ENCODE results near the gene ZNF808. TPM values are rescaled to one million over a fixed set of nuclear protein-coding genes. Genes with fewer than 3 reads are reported as not detected.
A peak's percentile ranks its signal among the peaks of the same experiment; 100 is the strongest.
"Not testable (repeated sequence)": the region's sequence is repeated elsewhere in the genome, so short reads cannot be mapped to it uniquely, and the experiment has no call there.

Gene ZNF808
- total RNA-seq, 6 experiments from 2014 or later: 3.3 to 12.3 (median 5.8) TPM

DNA sequence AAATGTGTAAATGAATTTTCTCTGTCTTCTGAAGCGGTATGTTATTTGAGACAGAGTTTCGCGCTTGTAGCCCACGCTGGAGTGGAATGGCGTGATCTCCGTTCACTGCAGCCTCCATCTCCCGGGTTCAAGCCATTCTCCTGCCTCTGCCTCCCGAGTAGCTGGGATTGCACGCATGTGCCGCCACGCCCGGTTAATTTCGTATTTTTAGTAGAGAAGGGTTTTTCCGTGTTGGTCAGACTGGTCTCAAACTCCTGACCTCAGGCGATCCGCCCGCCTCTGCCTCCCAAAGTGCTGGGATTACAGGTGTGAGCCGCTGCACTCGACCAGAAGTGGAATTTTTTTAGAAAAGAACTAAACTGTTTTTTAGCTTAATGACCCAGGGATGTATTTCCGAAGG is 3.4 kb upstream of the ZNF808 start:
- TF ChIP-seq CTCF (IDR thresholded peaks at IDR 0.05): no peak
- no peak overlapping the region for H3K27ac ChIP-seq
- H3K36me3 ChIP-seq: no peaks in the 10 kb centered on the region
- no peaks in the 10 kb centered on the region for H3K27me3 ChIP-seq
- ATAC-seq (no peak), DNase-seq (no peak)
- no peaks in the 10 kb centered on the region for H3K4me1 ChIP-seq
- H3K9me3 ChIP-seq: no peaks in the 10 kb centered on the region
- WGBS (ENCODE audit: insufficient coverage, low coverage, low lambda C conversion rate, missing lambda C conversion rate): 85% methylated on average over 20 of the region's 20 CpGs
- H3K4me3 ChIP-seq: no peak overlapping the region
- intact Hi-C loops (cut with DNase I): no loop called here

DNA sequence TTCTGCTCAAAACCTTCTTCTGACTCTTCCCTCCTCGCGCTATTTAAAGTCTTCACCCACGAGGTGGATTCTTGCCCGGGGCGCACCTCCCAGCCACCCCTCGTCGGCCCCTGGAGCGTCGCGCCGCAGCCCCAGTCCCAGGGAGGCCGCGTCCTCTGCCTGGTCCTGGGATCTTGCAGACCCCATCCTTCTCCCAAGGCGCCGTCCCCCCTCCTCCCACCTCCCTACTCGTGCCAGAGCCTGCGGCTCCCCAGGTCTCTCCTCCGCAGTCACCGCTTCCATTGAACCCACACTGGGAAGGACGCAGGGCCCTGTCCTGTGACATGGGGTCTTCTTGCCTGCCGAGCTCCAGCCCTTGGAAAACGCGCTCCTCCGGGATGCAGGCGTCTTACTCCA is 486 bp downstream of the ZNF808 start:
- peak; percentile 19 to 31 (median 24) for ATAC-seq
- H3K27ac ChIP-seq: peak overlapping the region; percentile 49 to 80 (median 63)
- H3K36me3 ChIP-seq: peaks cover 0 to 2% (median 0%) of the 10 kb centered on the region in 4 donors
- H3K4me3 ChIP-seq: peak overlapping the region; percentile 60 to 87 (median 74)
- intact Hi-C loops (cut with DNase I): no loop called here
- no peaks in the 10 kb centered on the region for H3K27me3 ChIP-seq
- H3K4me1 ChIP-seq: no peaks in the 10 kb centered on the region
- DNase-seq: peak; percentile 26 to 55 (median 46)
- WGBS (ENCODE audit: insufficient coverage, low coverage, low lambda C conversion rate, missing lambda C conversion rate): 3% methylated on average over 15 of the region's 25 CpGs
- H3K9me3 ChIP-seq: no peaks in the 10 kb centered on the region
- no peak for TF ChIP-seq CTCF (IDR thresholded peaks at IDR 0.05)
- no peak for TF ChIP-seq POLR2A (IDR thresholded peaks at IDR 0.05)

DNA sequence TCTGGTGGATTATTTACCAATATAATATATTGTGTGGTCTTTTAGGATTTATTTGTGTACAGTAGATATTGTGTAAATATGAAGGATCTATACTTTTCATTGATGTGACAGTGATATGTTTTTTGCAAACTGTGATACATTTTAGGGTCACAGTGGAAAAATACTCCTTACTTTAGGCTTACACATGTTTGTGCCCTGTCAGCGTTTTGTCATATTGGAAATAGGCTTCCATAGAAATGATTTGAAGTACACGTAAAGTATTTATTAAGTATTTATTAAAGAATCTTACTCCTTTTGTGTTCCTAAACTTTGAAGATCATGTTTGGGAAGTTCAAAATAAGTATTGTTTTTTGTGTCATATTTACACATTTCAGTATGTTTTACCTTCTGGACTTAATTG is 5.0 kb downstream of the ZNF808 start:
- Histone ChIP-seq H3K4me3 (no peak overlapping the region), H3K36me3 (peaks cover 0 to 9% (median 0%) of the 10 kb centered on the region in 4 donors), H3K9me3 (no peaks in the 10 kb centered on the region), H3K27me3 (no peaks in the 10 kb centered on the region), H3K27ac (no peak overlapping the region), H3K4me1 (no peaks in the 10 kb centered on the region)
- DNase-seq (no peak), ATAC-seq (no peak)
- TF ChIP-seq CTCF (IDR thresholded peaks at IDR 0.05) (no peak), POLR2A (IDR thresholded peaks at IDR 0.05) (no peak)
- intact Hi-C loops (cut with DNase I): no loop called here
- WGBS (ENCODE audit: insufficient coverage, low coverage, low lambda C conversion rate, missing lambda C conversion rate): 75% methylated on average over 1 of the region's 2 CpGs

DNA sequence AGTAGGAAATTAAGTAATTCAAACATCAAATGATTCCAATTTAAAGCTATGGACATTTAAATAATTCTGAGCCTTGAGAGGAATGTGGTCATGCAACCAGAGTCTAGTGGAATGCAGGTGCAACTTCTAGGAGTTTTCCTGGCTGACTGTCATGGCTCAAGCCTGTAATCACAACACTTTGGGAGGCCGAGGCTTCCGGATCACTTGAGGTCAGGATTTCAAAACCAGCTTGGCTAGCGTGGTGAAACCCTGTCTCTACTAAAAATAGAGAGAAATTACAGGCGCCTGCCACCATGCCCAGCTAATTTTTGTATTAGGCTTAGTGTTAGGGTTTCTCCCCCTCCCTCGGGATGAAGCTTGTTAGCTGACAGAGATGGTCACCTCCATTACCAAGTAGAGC is 6.4 kb downstream of the ZNF808 start:
- peaks cover 0 to 9% (median 0%) of the 10 kb centered on the region in 4 donors for H3K36me3 ChIP-seq
- H3K27ac ChIP-seq: no peak overlapping the region
- no peaks in the 10 kb centered on the region for H3K27me3 ChIP-seq
- no peak for TF ChIP-seq POLR2A (IDR thresholded peaks at IDR 0.05)
- no peak for TF ChIP-seq CTCF (IDR thresholded peaks at IDR 0.05)
- WGBS (ENCODE audit: insufficient coverage, low coverage, low lambda C conversion rate, missing lambda C conversion rate): 40% methylated on average over 2 of the region's 5 CpGs
- no peaks in the 10 kb centered on the region for H3K9me3 ChIP-seq
- DNase-seq (no peak), ATAC-seq (no peak)
- H3K4me3 ChIP-seq: no peak overlapping the region
- H3K4me1 ChIP-seq: no peaks in the 10 kb centered on the region
- intact Hi-C loops (cut with DNase I): no loop called here

- H3K9me3 ChIP-seq; ATAC-seq; H3K27me3 ChIP-seq; intact Hi-C loops (cut with DNase I); H3K4me1 ChIP-seq; H3K36me3 ChIP-seq; H3K27ac ChIP-seq: not testable (repeated sequence)
- DNase-seq: peak in 1 of 3 donors; percentile 22
- peak overlapping the region; percentile 23 to 37 (median 32) for H3K4me3 ChIP-seq
- WGBS (ENCODE audit: insufficient coverage, low coverage, low lambda C conversion rate, missing lambda C conversion rate): 13% methylated on average over 6 of the region's 15 CpGs
Measured at GRCh38 chr19:52535385-52535770, 7.9 kb downstream of the ZNF808 start.

All from right lobe of liver (tissue), 6 donors.